Measurements from ENCODE around the gene MLLT1. TPM values are rescaled to one million over a fixed set of nuclear protein-coding genes. Genes with fewer than 3 reads are reported as not detected.

Gene MLLT1
- total RNA-seq, 1 experiment from 2014 or later = 58.3 TPM

GRCh38 chr19:6210721-6211600 is 68.8 kb downstream of the MLLT1 start:
- no peaks in the 10 kb centered on the region for H3K9me3 ChIP-seq (ENCODE audit: control insufficient read depth, insufficient read depth, low read depth, low read length)
- CTCF ChIA-PET = no interaction called here
- in situ Hi-C loops (cut with HindIII; ENCODE audit: low pct_unique_long_range_greater_than_20kb, low sequenced_read_pairs) = no loop called here
- no peak for DNase-seq (ENCODE audit: low read depth, low spot score)
- POLR2A ChIA-PET = no interaction called here
- TF ChIP-seq SIN3A (IDR thresholded peaks at IDR 0.05; ENCODE audit: borderline replicate concordance, insufficient read depth, low read depth, low read length) (no peak), TCF7L2 (IDR thresholded peaks at IDR 0.05; ENCODE audit: low read depth, low read length) (no peak), REST (IDR thresholded peaks at IDR 0.05; ENCODE audit: insufficient read depth in 1 of 2, low read depth in 2 of 2, low read length in 1 of 2) (no peak), CTCF (IDR thresholded peaks at IDR 0.05) (no peak), POLR2AphosphoS5 (IDR thresholded peaks at IDR 0.05; ENCODE audit: low read depth, low read length) (no peak)
- no peaks in the 10 kb centered on the region for H3K4me1 ChIP-seq (ENCODE audit: control insufficient read depth, insufficient read depth, low read length)
- intact Hi-C loops (cut with micrococcal nuclease; ENCODE audit: unreplicated experiment) = no loop called here
- no peak for ATAC-seq
- no peak overlapping the region for H3K27ac ChIP-seq (ENCODE audit: low read length)
- TSS peak; percentile 89 for BruUV-seq (replicated peaks)
- no peaks in the 10 kb centered on the region for H3K36me3 ChIP-seq (ENCODE audit: control insufficient read depth, insufficient read depth, low read length)
- H3K4me3 ChIP-seq (ENCODE audit: low read depth in 2 of 2, low read length in 2 of 2) = no peak overlapping the region
- no peaks in the 10 kb centered on the region for H3K27me3 ChIP-seq (ENCODE audit: control insufficient read depth, insufficient read depth, low read length)

GRCh38 chr19:6210091-6210490 is 69.7 kb downstream of the MLLT1 start:
- in situ Hi-C loops (cut with HindIII; ENCODE audit: low pct_unique_long_range_greater_than_20kb, low sequenced_read_pairs) = no loop called here
- Histone ChIP-seq H3K27me3 (ENCODE audit: control insufficient read depth, insufficient read depth, low read length) (no peaks in the 10 kb centered on the region), H3K4me1 (ENCODE audit: control insufficient read depth, insufficient read depth, low read length) (no peaks in the 10 kb centered on the region), H3K27ac (ENCODE audit: low read length) (no peak overlapping the region), H3K9me3 (ENCODE audit: control insufficient read depth, insufficient read depth, low read depth, low read length) (no peaks in the 10 kb centered on the region), H3K36me3 (ENCODE audit: control insufficient read depth, insufficient read depth, low read length) (no peaks in the 10 kb centered on the region), H3K4me3 (ENCODE audit: low read depth in 2 of 2, low read length in 2 of 2) (no peak overlapping the region)
- ChIA-PET POLR2A (no interaction called here), CTCF (no interaction called here)
- ATAC-seq (no peak), DNase-seq (ENCODE audit: low read depth, low spot score) (no peak)
- BruUV-seq (replicated peaks) = no TSS peak
- intact Hi-C loops (cut with micrococcal nuclease; ENCODE audit: unreplicated experiment) = no loop called here
- TF ChIP-seq SIN3A (IDR thresholded peaks at IDR 0.05; ENCODE audit: borderline replicate concordance, insufficient read depth, low read depth, low read length) = no peak
- no peak for TF ChIP-seq REST (IDR thresholded peaks at IDR 0.05; ENCODE audit: insufficient read depth in 1 of 2, low read depth in 2 of 2, low read length in 1 of 2)
- TF ChIP-seq CTCF (IDR thresholded peaks at IDR 0.05) = no peak
- TF ChIP-seq TCF7L2 (IDR thresholded peaks at IDR 0.05; ENCODE audit: low read depth, low read length) = no peak
- no peak for TF ChIP-seq POLR2AphosphoS5 (IDR thresholded peaks at IDR 0.05; ENCODE audit: low read depth, low read length)

Data from Panc1 (cell line).